ENCODE data around the gene TP53TG3B. TPM values are rescaled to one million over a fixed set of nuclear protein-coding genes. Genes with fewer than 3 reads are reported as not detected.
"Not testable (repeated sequence)": the region's sequence is repeated elsewhere in the genome, so short reads cannot be mapped to it uniquely, and the experiment has no call there.

TP53TG3B gene
- not detected in 2 replicates for total RNA-seq (2014; rRNA removed; shearing (Covaris generic))

GRCh38 chr16:33360541-33360940, at the start of gene TP53TG3B:
TP53TG3B (plus strand) TSS chr16:33360841; CDS start chr16:33360909, 68 bp downstream.
- DNase-seq (ENCODE audit: low read depth), result not testable (repeated sequence)

GRCh38 chr16:33336226-33337012, 24.2 kb upstream of the TP53TG3B start:
- not testable (repeated sequence) for DNase-seq (ENCODE audit: low read depth)

- not testable (repeated sequence) for DNase-seq (ENCODE audit: low read depth)
Measured at GRCh38 chr16:33337627-33338542, 22.8 kb upstream of the TP53TG3B start.

DNA sequence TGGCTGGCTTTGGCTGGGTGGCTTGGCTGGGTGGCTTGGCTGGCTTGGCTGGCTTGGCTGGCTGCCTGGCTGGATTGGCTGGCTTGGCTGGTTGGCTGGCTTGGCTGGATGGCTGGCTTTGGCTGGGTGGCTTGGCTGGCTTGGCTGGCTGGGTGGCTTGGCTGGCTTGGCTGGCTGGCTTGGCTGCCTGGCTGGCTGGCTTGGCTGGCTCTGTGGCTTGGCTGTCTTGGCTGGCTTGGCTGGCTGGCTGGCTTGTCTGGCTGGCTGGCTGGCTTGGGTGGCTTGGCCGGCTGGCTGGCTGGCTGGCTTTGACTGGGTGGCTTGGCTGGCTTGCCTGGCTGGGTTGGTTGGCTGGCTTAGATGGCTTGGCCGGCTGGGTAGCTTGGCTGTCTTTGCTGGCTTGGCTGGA, 22.1 kb upstream of the TP53TG3B start:
- not testable (repeated sequence) for DNase-seq (ENCODE audit: low read depth)

DNA sequence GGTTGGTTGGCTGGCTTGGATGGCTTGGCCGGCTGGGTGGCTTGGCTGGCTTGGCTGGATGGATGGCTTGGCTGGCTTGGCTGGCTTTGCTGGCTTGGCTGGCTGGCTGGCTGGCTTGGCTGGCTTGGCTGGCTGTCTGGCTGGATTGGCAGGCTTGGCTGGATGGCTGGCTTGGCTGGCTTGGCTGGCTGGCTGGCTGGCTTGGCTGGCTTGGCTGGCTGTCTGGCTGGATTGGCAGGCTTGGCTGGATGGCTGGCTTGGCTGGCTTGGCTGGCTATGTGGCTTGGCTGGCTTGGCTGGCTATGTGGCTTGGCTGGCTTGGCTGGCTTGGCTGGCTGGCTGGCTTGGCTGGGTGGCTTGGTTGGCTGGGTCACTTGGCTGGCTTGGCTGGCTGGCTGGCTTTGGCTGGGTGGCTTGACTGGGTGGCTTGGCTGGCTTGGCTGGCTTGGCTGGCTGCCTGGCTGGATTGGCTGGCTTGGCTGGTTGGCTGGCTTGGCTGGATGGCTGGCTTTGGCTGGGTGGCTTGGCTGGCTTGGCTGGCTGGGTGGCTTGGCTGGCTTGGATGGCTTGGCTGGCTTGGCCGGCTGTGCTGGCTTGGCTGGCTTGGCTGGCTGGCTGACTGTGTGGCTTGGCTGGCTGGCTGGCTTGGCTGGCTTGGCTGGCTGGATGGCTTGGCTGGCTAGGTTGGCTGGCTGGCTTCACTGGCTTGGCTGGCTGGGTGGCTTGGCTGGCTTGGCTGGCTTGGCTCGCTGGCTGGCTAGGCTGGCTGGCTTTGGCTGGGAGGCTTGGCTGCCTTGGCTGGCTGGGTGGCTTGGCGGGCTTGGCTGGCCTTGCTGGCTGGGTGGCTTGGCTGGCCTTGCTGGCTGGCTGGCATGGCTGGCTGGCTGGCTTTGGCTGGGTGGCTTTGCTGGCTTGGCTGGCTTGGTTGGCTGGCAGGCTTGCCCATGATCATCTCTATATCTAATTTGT, 21.3 kb upstream of the TP53TG3B start:
- DNase-seq (ENCODE audit: low read depth), result not testable (repeated sequence)

Other genes with a start within 250 kb of the TP53TG3B start
- gene TP53TG3C, start 166.6 kb upstream of the TP53TG3B start, total RNA-seq (2014; rRNA removed; shearing (Covaris generic)), result not detected in 2 replicates
- not detected in 2 replicates for gene TP53TG3E, start 56.5 kb upstream of the TP53TG3B start, total RNA-seq (2014; rRNA removed; shearing (Covaris generic))
- gene TP53TG3F, start 98.8 kb downstream of the TP53TG3B start, total RNA-seq (2014; rRNA removed; shearing (Covaris generic)), result not detected in 2 replicates

Measured in M059J (cell line).